ENCODE results near the gene CLOCK.

CLOCK gene

DNA sequence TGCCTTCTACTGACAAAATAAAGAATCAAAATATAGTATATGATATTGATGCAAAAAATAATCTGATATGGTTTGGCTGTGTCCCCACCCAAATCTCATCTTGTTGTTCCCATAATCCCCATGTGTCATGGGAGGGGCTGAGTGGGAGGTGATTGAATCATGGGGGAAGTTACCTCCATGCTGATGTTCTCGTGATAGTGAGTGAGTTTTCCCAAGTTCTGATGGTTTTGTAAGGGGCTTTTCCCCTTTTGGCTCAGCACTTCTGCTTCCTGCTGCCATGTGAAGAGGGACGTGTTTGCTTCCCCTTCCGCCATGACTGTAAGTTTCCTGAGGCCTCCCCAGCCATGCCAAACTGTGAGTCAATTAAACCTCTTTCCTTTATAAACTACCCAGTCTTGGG lies 80.7 kb downstream of the CLOCK start:
- H3K4me3 Mint-ChIP-seq, result no peak overlapping the region
- no peaks in the 10 kb centered on the region for H3K27me3 Mint-ChIP-seq (ENCODE audit: low read depth, poor library complexity)
- H3K36me3 Mint-ChIP-seq (ENCODE audit: low read depth), result peaks cover 49% of the 10 kb centered on the region
- no peak for DNase-seq
- H3K27ac Mint-ChIP-seq, result no peak overlapping the region
- H3K9me3 Mint-ChIP-seq, result no peaks in the 10 kb centered on the region
- TF ChIP-seq, protein P1, sequence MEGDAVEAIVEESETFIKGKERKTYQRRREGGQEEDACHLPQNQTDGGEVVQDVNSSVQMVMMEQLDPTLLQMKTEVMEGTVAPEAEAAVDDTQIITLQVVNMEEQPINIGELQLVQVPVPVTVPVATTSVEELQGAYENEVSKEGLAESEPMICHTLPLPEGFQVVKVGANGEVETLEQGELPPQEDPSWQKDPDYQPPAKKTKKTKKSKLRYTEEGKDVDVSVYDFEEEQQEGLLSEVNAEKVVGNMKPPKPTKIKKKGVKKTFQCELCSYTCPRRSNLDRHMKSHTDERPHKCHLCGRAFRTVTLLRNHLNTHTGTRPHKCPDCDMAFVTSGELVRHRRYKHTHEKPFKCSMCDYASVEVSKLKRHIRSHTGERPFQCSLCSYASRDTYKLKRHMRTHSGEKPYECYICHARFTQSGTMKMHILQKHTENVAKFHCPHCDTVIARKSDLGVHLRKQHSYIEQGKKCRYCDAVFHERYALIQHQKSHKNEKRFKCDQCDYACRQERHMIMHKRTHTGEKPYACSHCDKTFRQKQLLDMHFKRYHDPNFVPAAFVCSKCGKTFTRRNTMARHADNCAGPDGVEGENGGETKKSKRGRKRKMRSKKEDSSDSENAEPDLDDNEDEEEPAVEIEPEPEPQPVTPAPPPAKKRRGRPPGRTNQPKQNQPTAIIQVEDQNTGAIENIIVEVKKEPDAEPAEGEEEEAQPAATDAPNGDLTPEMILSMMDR (IDR thresholded peaks at IDR 0.05), result no peak
- H3K4me1 Mint-ChIP-seq, result no peaks in the 10 kb centered on the region

DNA sequence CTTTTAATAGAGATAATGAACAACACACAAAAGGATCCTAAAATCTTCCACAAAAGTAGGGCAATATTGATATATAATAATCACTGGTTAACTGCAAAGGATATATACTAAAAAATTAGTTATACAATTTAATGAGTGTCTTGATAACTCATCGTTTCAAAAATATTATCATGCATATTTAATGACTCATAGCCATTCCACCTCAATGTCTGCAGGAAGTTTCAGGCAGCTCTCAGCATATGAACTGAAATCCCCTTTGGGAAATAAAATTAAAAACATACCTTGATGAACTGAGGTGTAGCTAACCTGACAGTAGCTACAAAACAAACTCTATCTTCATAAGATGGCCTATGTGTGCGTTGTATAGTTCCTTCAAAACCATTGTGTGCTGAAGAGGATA lies 88.1 kb downstream of the CLOCK start:
- Mint-ChIP-seq H3K4me3 (no peak overlapping the region), H3K4me1 (no peaks in the 10 kb centered on the region), H3K9me3 (no peaks in the 10 kb centered on the region), H3K36me3 (ENCODE audit: low read depth) (peaks cover 35% of the 10 kb centered on the region), H3K27me3 (ENCODE audit: low read depth, poor library complexity) (no peaks in the 10 kb centered on the region), H3K27ac (no peak overlapping the region)
- TF ChIP-seq, protein P1 (IDR thresholded peaks at IDR 0.05), result no peak
- DNase-seq, result no peak

DNA sequence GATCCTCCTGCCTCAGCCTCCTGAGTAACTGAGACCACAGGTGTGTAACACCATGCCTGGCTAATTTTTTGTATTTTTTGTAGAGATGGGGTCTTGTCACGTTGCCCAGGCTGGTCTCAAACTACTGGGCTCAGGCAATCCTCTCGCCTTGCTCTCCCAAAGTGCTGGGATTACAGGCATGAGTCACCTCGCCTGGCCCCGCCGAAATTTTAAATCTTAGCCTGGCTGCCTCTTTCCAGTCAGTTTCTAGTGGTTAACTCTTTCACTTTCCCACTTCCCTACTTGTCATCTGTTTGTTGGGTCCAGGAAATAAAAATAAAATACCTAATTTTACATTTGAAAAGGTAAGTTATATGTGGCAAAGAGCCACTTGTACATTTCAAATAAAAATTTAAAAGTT lies 88.5 kb downstream of the CLOCK start:
- Mint-ChIP-seq H3K27me3 (ENCODE audit: low read depth, poor library complexity) (no peaks in the 10 kb centered on the region), H3K4me3 (no peak overlapping the region), H3K27ac (no peak overlapping the region), H3K36me3 (ENCODE audit: low read depth) (peaks cover 35% of the 10 kb centered on the region), H3K4me1 (no peaks in the 10 kb centered on the region), H3K9me3 (no peaks in the 10 kb centered on the region)
- DNase-seq, result no peak
- TF ChIP-seq, protein P1 (IDR thresholded peaks at IDR 0.05), result no peak

DNA sequence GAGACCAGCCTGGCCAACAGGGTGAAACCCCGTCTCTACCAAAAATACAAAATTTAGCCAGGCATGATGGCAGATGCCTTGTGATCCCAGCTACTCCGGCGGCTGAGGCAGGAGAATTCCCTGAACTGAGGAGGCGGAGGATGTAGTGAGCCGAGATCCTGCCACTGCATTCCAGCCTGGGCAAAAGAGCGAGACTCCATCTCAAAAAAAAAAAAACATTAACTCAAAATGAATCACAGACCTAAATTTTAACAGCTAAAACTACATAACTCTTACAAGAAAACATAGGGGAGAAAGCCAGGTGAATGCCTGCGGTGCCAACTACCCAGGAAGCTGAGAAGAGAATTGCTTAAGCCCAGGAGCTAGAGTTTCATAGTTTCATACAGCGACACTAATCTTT lies 96.1 kb downstream of the CLOCK start:
- no peaks in the 10 kb centered on the region for H3K27me3 Mint-ChIP-seq (ENCODE audit: low read depth, poor library complexity)
- H3K9me3 Mint-ChIP-seq, result no peaks in the 10 kb centered on the region
- no peak overlapping the region for H3K4me3 Mint-ChIP-seq
- DNase-seq, result no peak
- TF ChIP-seq, protein P1 (IDR thresholded peaks at IDR 0.05), result no peak
- no peaks in the 10 kb centered on the region for H3K4me1 Mint-ChIP-seq
- H3K36me3 Mint-ChIP-seq (ENCODE audit: low read depth), result peaks cover 45% of the 10 kb centered on the region
- H3K27ac Mint-ChIP-seq, result peak overlapping the region; percentile 70

DNA sequence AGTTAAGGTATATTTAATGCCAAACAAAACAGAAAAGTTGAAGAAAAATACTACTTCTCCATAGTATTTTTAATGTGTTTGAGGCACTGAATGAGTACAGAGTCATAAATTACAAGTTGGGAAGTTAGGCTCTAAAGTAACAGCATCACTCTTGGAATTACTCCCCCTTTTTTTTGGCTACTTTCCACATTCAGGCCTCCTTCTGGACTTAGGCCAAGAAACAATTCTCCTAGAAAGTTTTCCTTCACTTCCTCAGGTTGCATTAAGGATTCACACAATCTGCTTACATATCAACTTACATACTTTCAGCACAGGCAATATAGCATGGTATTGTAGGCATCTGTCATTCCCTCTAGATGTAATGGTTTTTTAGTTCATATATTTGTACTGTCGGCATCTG lies 98.9 kb downstream of the CLOCK start:
- H3K36me3 Mint-ChIP-seq (ENCODE audit: low read depth), result peaks cover 49% of the 10 kb centered on the region
- TF ChIP-seq, protein P1 (IDR thresholded peaks at IDR 0.05), result no peak
- no peaks in the 10 kb centered on the region for H3K4me1 Mint-ChIP-seq
- no peak for DNase-seq
- H3K9me3 Mint-ChIP-seq, result no peaks in the 10 kb centered on the region
- H3K4me3 Mint-ChIP-seq, result no peak overlapping the region
- no peaks in the 10 kb centered on the region for H3K27me3 Mint-ChIP-seq (ENCODE audit: low read depth, poor library complexity)
- H3K27ac Mint-ChIP-seq, result no peak overlapping the region

DNA sequence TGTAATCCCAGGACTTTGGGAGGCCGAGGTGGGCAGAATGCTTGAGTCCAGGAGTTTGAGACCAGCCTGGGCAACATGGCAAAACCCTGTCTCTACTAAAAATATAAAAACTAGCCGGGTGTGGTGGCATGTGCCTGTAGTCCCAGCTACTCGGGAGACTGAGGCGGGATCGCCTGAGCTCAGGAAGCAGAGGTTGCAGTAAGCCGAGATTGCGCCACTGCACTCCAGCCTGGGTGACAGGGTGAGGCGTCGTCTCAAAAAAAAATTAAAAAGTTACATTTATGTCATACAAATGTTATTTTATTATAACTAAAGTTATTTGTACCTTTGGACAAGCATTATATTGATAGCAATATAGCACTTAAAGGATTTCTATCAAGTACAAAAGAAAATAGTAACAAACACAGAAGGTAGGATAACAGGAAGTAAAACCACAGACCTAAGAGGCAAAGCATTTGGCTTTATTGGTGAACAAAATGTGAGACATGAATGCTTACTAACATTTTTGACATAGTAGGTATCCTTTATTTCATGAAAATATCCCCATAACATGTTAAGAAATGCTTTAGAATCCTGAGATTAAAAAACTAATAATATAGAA lies 99.5 kb downstream of the CLOCK start:
- H3K4me3 Mint-ChIP-seq, result no peak overlapping the region
- H3K4me1 Mint-ChIP-seq, result no peaks in the 10 kb centered on the region
- TF ChIP-seq, protein P1 (IDR thresholded peaks at IDR 0.05), result no peak
- no peaks in the 10 kb centered on the region for H3K9me3 Mint-ChIP-seq
- no peaks in the 10 kb centered on the region for H3K27me3 Mint-ChIP-seq (ENCODE audit: low read depth, poor library complexity)
- H3K27ac Mint-ChIP-seq, result no peak overlapping the region
- DNase-seq, result no peak
- peaks cover 52% of the 10 kb centered on the region for H3K36me3 Mint-ChIP-seq (ENCODE audit: low read depth)
